ENCODE data around the gene CTSZ.

DNA sequence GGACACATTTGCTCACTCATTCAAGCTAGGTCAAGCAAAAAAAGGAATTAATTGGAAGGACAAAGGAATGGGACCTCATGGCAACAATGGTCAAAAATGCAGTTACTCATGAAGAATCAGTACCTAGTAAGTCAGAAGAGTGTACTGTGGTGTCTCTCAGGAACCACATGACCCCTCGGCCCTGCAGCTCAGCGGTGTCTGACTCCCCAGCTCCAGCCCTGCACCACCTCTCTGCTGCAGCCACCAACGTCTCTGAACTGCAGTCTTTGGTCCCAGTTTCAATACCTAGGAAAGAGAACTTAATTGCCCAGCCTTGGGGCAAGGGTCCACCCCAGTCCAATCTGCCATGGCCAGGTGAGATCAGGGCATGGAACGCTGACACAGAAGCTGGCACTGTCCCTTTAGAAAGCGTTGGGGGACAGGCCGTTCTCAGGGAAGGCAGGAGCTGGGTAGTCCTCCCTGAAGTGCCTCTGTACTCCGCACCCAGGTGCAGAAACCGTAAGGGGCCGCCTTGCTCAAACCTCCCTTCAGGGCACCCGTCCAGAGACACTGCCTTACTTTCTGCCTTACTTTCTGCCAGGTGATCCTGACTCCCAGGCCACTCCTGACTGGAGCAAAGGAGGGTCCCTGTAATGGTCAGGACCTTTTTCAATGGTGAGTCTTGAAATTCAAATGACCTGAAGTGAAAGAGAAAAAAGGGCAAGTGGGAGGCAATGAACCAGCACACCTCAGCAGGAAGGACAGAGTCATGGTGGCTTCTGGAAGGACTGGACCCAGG is 39.2 kb downstream of the CTSZ start:
- TF ChIP-seq CTCF (conservative IDR thresholded peaks at IDR 0.05; ENCODE audit: low read length) (no peak), EZH2phosphoT487 (IDR thresholded peaks at IDR 0.05; ENCODE audit: borderline replicate concordance) (no peak)
